HepG2 (cell line): ENCODE measurements around the gene RRBP1. TPM values are rescaled to one million over a fixed set of nuclear protein-coding genes. Genes with fewer than 3 reads are reported as not detected.
A peak's percentile ranks its signal among the peaks of the same experiment; 100 is the strongest.

Experiments
- BORCS8-MEF2B ChIP-seq: sonication (generic); formaldehyde crosslinking; IDR thresholded peaks from 2 replicates; pipeline ENCODE4 v1.8.0; 2022; ENCODE audit warnings: mild to moderate bottlenecking, missing genetic modification reagents
- FLYWCH1 ChIP-seq: sonication (generic); formaldehyde crosslinking; IDR thresholded peaks from 2 replicates; pipeline ENCODE4 v1.8.1; 2023; ENCODE audit warnings: mild to moderate bottlenecking, missing genetic modification reagents
- MAX ChIP-seq: IDR thresholded peaks from 2 replicates; pipeline ENCODE4 v1.6.1; 2012; ENCODE audit warnings: inconsistent platforms
- NCOA1 ChIP-seq: sonication (generic); formaldehyde crosslinking; IDR thresholded peaks from 2 replicates; pipeline ENCODE4 v1.9.0; 2021; ENCODE audit warnings: missing genetic modification reagents
- POLR2AphosphoS5 ChIP-seq: IDR thresholded peaks from 2 replicates; pipeline ENCODE4 v1.6.1; 2012; ENCODE audit warnings: low read depth, low read length
- PRMT3 ChIP-seq: sonication (generic); formaldehyde crosslinking; IDR thresholded peaks from 2 replicates; pipeline ENCODE4 v1.8.1; 2022; ENCODE audit warnings: low read depth, mild to moderate bottlenecking, moderate library complexity, missing genetic modification reagents, borderline replicate concordance
- RFX1 ChIP-seq: fragments of 450-650 bp; IDR thresholded peaks from 2 replicates; pipeline ENCODE4 v1.6.1; 2017
- RFX5 ChIP-seq: IDR thresholded peaks from 2 replicates; pipeline ENCODE4 v1.6.1; 2011; ENCODE audit warnings: low read depth, low read length, improper control_type of control experiment
- SCMH1 ChIP-seq: sonication (generic); formaldehyde crosslinking; IDR thresholded peaks from 2 replicates; pipeline ENCODE4 v1.9.0; 2021; ENCODE audit warnings: missing genetic modification reagents, mild to moderate bottlenecking, borderline replicate concordance
- SMAD1 ChIP-seq: sonication (generic); formaldehyde crosslinking; IDR thresholded peaks from 2 replicates; pipeline ENCODE4 v1.4.0; 2020; ENCODE audit warnings: missing genetic modification reagents, low read depth, mild to moderate bottlenecking, borderline replicate concordance
- TMF1 ChIP-seq: sonication (generic); formaldehyde crosslinking; IDR thresholded peaks from 2 replicates; pipeline ENCODE4 v1.8.1; 2022; ENCODE audit warnings: low read depth, missing genetic modification reagents
- TSC22D2 ChIP-seq: sonication (generic); formaldehyde crosslinking; IDR thresholded peaks from 2 replicates; pipeline ENCODE4 v1.5.1; 2020; ENCODE audit warnings: missing genetic modification reagents, mild to moderate bottlenecking, borderline replicate concordance
- ZBTB34 ChIP-seq: sonication (generic); formaldehyde crosslinking; IDR thresholded peaks from 2 replicates; pipeline ENCODE4 v1.8.0; 2022; ENCODE audit warnings: mild to moderate bottlenecking, missing genetic modification reagents
- ZNF20 ChIP-seq: sonication (generic); formaldehyde crosslinking; IDR thresholded peaks from 2 replicates; pipeline ENCODE4 v1.4.0; 2020; ENCODE audit warnings: mild to moderate bottlenecking, moderate library complexity, missing genetic modification reagents
- ZNF24 ChIP-seq: fragments of 450-650 bp; IDR thresholded peaks from 2 replicates; pipeline ENCODE4 v1.6.1; 2017; ENCODE audit warnings: antibody characterized with exemption, mild to moderate bottlenecking
- ZNF432 ChIP-seq: sonication (generic); formaldehyde crosslinking; IDR thresholded peaks from 2 replicates; pipeline ENCODE4 v1.5.0; 2020; ENCODE audit warnings: missing genetic modification reagents, mild to moderate bottlenecking, borderline replicate concordance
- ZNF451 ChIP-seq: sonication (generic); formaldehyde crosslinking; IDR thresholded peaks from 2 replicates; pipeline ENCODE4 v1.5.0; 2020; ENCODE audit warnings: mild to moderate bottlenecking, missing genetic modification reagents
- ZNF484 ChIP-seq: sonication (generic); formaldehyde crosslinking; IDR thresholded peaks from 2 replicates; pipeline ENCODE4 v1.5.1; 2020; ENCODE audit warnings: mild to moderate bottlenecking, low read depth, missing genetic modification reagents, borderline replicate concordance
- ZNF629 ChIP-seq: sonication (generic); formaldehyde crosslinking; conservative IDR thresholded peaks from 2 replicates; pipeline ENCODE4 v1.5.0; 2020; ENCODE audit warnings: missing genetic modification reagents
- polyA plus RNA-seq, 8 experiments: library from polyadenylated mRNA; depleted of rRNA in 3 of 8; stranded (reverse) in 7 of 8; unstranded in 1 of 8; fragments of >200 nt; fragmentation: Illumina TruSeq in 4 of 8; extraction: Trizol in 4 of 8; gene quantifications; 2 replicates each; pipeline versions ENCODE4 v1.2.1 to v1.2.3, GENCODE V29; 2011 to 2016; ENCODE audit warnings: low read depth in 4 of 8, missing spikeins in 1 of 8, mixed read lengths in 1 of 8; ENCODE audit not compliant: insufficient read depth in 1 of 8
- total RNA-seq, 5 experiments: library from RNA; depleted of rRNA; stranded (reverse); fragments of >200 nt; fragmentation: Illumina TruSeq; extraction: Trizol; gene quantifications; 2 replicates each; pipeline ENCODE4 v1.2.3, GENCODE V29; 2016; ENCODE audit warnings: low read depth in 1 of 5
- TF ChIP-seq, protein P1 (sequence below): sonication (generic); formaldehyde crosslinking; IDR thresholded peaks from 2 replicates; pipeline ENCODE4 v1.9.0; 2022; ENCODE audit warnings: missing genetic modification reagents, mild to moderate bottlenecking, borderline replicate concordance
- TF ChIP-seq, protein P2 (sequence below): sonication (generic); formaldehyde crosslinking; IDR thresholded peaks from 2 replicates; pipeline ENCODE4 v1.4.0; 2020; ENCODE audit warnings: mild to moderate bottlenecking, missing genetic modification reagents
- TF ChIP-seq, protein P3 (sequence below), 2 experiments: IDR thresholded peaks; 2 replicates each; pipeline ENCODE4 v1.6.1; 2011 to 2012; ENCODE audit warnings: low read length in 2 of 2, borderline replicate concordance in 1 of 2, low read depth in 1 of 2, mild to moderate bottlenecking in 1 of 2, moderate library complexity in 1 of 2

Gene RRBP1
- total and polyA plus RNA-seq, 2 of the 13 experiments (the other 11 are each of a cell fraction or from before 2014, with no cell fraction given): 150 to 222 TPM

- no peak for TF ChIP-seq ZBTB34 (CRISPR knock-in tag)
- TF ChIP-seq, protein P1, sequence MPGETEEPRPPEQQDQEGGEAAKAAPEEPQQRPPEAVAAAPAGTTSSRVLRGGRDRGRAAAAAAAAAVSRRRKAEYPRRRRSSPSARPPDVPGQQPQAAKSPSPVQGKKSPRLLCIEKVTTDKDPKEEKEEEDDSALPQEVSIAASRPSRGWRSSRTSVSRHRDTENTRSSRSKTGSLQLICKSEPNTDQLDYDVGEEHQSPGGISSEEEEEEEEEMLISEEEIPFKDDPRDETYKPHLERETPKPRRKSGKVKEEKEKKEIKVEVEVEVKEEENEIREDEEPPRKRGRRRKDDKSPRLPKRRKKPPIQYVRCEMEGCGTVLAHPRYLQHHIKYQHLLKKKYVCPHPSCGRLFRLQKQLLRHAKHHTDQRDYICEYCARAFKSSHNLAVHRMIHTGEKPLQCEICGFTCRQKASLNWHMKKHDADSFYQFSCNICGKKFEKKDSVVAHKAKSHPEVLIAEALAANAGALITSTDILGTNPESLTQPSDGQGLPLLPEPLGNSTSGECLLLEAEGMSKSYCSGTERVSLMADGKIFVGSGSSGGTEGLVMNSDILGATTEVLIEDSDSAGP (CRISPR knock-in tag): no peak; the same call in 1 of the 2 replicates
- TF ChIP-seq TMF1: no peak
- TF ChIP-seq, protein P2, sequence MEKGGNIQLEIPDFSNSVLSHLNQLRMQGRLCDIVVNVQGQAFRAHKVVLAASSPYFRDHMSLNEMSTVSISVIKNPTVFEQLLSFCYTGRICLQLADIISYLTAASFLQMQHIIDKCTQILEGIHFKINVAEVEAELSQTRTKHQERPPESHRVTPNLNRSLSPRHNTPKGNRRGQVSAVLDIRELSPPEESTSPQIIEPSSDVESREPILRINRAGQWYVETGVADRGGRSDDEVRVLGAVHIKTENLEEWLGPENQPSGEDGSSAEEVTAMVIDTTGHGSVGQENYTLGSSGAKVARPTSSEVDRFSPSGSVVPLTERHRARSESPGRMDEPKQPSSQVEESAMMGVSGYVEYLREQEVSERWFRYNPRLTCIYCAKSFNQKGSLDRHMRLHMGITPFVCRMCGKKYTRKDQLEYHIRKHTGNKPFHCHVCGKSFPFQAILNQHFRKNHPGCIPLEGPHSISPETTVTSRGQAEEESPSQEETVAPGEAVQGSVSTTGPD (CRISPR knock-in tag): no peak
- TF ChIP-seq ZNF24: no peak
- TF ChIP-seq ZNF629: 0 out of 2 replicates have a peak, but pooled peaks have one; percentile 9
- TF ChIP-seq SMAD1: no peak; the same call in 1 of the 2 replicates
- TF ChIP-seq RFX1: no peak
- TF ChIP-seq ZNF451: no peak
- TF ChIP-seq ZNF484 (CRISPR knock-in tag): no peak
- TF ChIP-seq, protein P3, sequence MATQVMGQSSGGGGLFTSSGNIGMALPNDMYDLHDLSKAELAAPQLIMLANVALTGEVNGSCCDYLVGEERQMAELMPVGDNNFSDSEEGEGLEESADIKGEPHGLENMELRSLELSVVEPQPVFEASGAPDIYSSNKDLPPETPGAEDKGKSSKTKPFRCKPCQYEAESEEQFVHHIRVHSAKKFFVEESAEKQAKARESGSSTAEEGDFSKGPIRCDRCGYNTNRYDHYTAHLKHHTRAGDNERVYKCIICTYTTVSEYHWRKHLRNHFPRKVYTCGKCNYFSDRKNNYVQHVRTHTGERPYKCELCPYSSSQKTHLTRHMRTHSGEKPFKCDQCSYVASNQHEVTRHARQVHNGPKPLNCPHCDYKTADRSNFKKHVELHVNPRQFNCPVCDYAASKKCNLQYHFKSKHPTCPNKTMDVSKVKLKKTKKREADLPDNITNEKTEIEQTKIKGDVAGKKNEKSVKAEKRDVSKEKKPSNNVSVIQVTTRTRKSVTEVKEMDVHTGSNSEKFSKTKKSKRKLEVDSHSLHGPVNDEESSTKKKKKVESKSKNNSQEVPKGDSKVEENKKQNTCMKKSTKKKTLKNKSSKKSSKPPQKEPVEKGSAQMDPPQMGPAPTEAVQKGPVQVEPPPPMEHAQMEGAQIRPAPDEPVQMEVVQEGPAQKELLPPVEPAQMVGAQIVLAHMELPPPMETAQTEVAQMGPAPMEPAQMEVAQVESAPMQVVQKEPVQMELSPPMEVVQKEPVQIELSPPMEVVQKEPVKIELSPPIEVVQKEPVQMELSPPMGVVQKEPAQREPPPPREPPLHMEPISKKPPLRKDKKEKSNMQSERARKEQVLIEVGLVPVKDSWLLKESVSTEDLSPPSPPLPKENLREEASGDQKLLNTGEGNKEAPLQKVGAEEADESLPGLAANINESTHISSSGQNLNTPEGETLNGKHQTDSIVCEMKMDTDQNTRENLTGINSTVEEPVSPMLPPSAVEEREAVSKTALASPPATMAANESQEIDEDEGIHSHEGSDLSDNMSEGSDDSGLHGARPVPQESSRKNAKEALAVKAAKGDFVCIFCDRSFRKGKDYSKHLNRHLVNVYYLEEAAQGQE (IDR thresholded peaks at IDR 0.05; ENCODE audit: borderline replicate concordance in 1 of 2, low read depth in 1 of 2, low read length in 2 of 2): no peak
- no peak for TF ChIP-seq ZNF432 (CRISPR knock-in tag)
- no peak for TF ChIP-seq FLYWCH1
- no peak for TF ChIP-seq PRMT3 (CRISPR knock-in tag)
- 0 out of 2 replicates have a peak, but pooled peaks have one; percentile 47 for TF ChIP-seq NCOA1 (CRISPR knock-in tag)
- no peak for TF ChIP-seq TSC22D2
- no peak; the same call in 1 of the 2 replicates for TF ChIP-seq BORCS8-MEF2B (CRISPR knock-in tag)
- TF ChIP-seq ZNF20 (CRISPR knock-in tag): no peak
- 0 out of 2 replicates have a peak, but pooled peaks have one; percentile 16 for TF ChIP-seq MAX
- no peak for TF ChIP-seq SCMH1 (CRISPR knock-in tag)
- no peak; the same call in 1 of the 2 replicates for TF ChIP-seq POLR2AphosphoS5
- no peak for TF ChIP-seq RFX5
Measured at GRCh38 chr20:17611290-17611539, 70.8 kb downstream of the RRBP1 start (continued).
